ENCODE measurements around the gene SPRR3.
"Not testable (repeated sequence)": the region's sequence is repeated elsewhere in the genome, so short reads cannot be mapped to it uniquely, and the experiment has no call there.

SPRR3 gene

DNA sequence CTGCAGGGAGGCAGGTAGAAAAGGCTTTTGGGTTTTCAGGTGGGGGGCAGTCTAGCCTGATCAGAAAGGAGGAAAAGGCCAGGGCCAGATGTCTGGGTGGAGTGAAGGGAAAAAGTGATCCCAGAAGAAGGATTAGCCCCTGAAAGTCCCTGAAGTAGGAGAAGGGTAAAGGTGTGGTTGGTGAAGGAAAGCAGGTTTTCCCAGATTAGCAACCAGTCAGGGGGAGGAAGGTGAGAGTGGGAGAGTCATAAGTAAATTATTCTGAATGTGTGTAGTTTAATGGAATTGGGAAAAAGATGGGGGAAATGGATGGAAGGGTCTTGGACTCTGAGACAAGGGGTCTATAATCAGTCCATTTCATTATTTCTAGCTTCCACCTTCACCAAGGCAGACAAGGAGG, 18.3 kb upstream of the SPRR3 start:
- DNase-seq (ENCODE audit: low read depth, low spot score) = no peak

DNA sequence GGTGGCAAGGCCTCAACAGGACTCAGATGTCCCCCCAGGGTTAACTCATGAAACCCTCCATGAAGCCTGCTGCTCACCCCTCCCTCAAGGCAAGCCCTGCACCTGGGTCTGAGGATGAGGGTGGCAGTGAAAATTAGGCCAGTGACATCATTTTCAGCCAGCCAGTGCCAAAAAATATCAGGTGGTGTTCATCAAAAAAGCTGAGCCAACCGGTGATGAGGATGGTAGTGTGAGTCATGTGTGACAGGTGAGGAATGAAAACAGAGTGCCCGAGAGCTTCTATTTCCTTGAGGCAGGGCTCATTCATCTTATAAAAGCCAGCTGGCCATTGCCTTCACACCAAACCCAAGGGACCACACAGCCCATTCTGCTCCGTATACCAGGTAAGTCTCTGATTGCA, 17.8 kb upstream of the SPRR3 start, which contains the start of gene SPRR1A:
SPRR1A (plus strand) TSS at position 339 of the 400 bp plus-strand sequence. CDS start 1,150 bp downstream, outside the sequence.
- DNase-seq (ENCODE audit: low read depth, low spot score) = no peak

DNA sequence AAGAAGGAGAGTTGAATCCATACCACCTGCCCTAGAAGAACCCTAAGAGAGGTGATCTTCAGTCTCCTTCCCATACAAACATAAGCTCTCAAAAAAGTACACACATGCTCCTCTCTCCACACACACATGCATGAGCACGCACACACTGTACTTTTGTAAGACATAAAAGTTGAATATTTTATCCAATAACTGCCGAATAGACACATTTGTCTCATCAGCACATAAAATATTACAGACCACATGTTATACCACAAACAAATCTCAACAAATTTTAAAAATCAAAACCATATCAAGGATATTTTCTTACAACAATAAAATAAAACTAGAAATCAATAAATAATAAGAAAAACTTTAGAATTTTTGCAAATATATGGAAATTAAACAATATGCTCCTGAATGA, 15.0 kb upstream of the SPRR3 start:
- no peak for DNase-seq (ENCODE audit: low read depth, low spot score)

DNA sequence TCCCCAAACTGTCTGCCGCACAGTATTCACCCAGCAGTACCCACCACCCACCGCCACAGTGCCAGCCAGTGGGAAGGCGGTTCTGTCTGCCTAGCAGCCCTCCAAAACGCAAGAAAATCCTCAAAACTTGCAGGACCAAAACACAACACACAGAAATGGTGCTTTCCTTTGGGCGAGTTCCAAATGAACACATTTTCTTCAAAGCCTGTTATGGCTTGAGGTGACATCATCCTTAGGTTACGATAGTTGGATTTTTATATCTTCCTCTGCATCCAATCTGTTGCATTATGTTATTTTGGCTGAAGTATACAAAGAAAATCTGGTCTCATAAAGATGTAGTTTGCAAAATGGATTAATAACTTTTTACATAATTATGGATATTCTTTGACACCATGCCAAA, 8.4 kb upstream of the SPRR3 start:
- DNase-seq (ENCODE audit: low read depth, low spot score) = no peak

DNA sequence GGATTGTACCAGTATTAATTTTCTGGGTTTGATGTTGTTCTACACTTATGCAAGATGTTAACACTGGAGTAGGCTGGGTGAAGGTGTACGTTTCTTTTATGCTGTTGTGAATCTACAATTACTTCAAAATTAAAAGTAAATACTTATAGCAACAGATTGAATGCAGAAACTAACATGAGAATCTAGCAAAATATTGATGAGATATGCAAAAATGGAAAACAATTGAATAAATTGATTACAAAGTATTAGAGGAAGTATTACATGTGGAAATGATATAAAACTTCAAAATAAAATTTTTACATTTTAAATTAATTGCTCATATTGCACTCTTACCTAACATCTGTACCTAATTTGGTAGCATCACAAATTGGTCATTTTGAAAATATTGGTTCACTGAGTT, 5.7 kb upstream of the SPRR3 start:
- no peak for DNase-seq (ENCODE audit: low read depth, low spot score)

DNA sequence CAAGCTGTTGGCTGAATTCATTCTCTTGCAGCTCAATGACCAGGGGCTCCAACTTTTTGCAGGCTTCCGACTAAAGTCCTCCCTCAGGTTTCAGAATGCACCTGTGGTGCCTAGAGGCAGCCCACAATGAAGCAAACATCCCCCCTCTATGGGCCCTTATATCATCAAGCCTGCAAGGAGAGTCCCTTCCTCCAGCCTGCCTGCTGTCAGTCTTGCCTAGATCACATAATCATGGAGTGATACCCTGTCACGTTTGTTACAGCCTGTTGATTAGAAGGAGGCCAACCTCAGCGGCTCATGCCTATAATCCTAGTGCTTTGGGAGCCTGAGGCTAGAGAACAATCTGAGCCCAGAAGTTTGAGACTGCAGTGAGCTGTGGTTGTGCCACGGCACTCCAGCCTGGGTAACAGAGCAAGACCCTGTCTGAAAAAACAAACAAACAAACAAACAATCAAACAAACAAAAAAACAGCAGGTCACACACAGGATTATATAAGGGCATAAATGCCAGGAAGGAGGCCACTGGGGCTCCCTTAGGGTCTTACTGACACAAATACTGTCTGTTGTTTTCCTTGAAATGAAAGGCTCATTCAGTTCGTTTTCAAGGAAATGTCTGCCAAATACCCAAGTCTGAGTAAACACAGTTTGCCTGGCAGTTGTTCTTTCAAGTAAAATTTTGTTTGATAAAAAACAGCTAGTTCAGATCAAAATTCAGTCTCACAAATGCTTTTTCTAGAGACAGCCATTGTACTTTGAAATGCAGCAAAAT, 4.7 kb upstream of the SPRR3 start:
- DNase-seq (ENCODE audit: low read depth, low spot score) = no peak

DNA sequence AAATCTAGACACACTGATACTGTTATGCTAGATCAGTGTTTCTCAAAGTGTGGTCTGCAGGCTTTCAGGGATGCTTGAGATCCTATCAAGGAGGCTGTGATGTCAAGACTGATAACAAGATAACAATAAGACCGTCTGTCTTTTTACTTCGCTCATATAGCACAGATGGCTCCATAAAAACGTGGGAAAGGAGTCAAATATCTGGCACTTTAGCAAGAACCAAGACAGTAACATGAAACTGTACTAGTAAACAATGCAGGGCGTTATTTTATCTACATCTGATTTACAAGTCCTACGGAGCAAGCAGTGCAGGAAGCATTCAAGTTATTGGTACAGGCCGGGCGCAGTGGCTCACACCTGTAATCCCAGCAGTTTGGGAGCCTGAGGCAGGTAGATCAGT, 3.6 kb upstream of the SPRR3 start:
- DNase-seq (ENCODE audit: low read depth, low spot score) = no peak

DNA sequence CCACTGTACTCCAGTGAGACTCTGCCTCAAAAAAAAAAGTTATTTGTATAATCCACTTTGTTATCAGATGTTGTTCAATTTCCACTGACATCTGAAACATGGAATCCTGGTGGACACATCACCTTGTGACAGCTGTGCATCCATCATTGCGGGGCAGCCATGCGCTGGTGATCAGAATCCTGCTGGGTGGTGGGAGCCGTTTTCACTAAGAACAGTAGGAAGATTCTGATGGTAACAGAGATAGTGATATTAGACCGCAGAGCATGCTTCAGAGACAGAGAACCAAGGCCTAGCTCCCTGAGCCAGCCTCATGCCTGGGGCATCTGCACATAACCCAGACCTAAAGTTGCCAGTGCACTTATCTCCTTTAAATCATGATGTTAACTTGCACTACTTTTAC, 3.1 kb upstream of the SPRR3 start:
- no peak for DNase-seq (ENCODE audit: low read depth, low spot score)

DNA sequence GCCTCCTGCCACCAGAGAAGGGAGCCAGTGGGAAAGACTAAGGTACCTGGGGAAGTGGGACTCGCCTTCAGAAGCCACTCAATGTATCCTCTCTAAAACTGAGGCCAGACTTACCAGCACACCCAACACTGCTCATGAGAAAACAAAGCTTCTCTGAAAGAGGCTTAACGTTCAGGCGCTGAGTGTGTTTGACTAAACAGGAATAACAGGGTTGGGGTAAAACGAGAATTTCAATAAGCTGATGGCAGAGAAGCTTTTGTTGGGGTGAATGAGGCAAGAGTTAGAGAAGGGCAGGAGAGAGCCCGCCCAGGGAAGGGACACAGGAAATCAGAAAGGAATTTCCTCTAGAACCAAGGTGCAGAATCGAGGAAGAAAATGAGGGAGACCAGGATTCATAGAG, 1.7 kb upstream of the SPRR3 start:
- no peak for DNase-seq (ENCODE audit: low read depth, low spot score)

DNA sequence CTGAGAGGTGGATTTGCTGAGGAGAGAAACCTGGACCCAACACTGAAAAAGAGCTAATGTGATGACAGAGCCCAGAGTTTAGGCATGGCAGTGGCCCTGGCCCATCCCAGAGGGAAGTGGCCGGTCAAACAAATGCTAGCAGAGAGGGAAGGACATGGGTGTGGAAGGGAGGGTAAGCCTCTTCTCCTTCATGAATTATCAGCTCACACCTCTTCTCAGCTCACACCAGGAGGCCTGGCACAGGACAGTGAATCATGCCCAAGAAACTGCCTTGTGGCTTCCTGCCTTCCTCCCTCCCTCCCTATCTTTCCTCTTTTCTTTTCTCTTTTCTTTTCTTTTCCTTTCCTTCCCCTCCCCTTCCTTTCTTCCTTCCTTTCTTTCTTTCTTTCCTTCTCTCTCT, 1.3 kb upstream of the SPRR3 start:
- no peak for DNase-seq (ENCODE audit: low read depth, low spot score)

DNA sequence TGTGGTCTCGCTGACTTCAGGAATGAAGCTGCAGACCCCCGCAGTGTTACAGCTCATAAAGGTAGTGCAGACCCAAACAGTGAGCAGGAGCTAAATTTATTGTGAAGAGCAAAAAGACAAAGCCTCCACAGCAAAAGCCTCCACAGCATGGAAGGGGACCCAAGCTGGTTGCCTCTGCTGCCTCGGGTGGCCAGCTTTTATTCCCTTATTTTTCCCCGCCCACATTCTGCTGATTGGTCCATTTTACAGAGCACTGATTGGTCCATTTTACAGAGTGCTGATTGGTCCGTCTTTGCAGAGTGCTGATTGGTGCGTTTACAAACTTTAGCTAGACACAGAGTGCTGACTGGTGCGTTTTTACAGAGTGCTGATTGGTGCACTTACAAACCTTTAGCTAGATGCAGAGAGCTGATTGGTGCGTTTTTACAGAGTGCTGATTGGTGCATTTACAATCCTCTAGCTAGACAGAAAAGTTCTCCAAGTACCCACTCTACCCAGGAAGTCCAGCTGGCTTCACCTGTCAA, 9.7 kb downstream of the SPRR3 start:
- not testable (repeated sequence) for DNase-seq (ENCODE audit: low read depth, low spot score)

DNA sequence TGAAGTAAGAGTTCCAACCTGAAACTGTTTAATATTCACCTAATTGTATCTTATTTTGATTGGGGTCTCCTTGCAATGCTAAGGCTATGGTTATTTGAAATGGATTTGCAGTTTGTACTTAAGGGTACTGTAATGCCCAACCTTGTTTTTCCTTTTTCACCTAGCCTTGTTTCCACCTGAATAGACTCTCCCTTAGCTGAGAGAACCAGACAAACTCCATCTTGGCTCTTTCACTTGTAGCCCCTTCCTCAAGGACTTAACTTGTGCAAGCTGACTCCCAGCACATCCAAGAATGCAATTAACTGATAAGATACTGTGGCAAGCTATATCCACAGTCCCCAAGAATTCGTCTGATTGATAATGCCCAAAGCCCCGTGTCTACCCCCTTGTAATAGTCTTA, 20.3 kb downstream of the SPRR3 start:
- not testable (repeated sequence) for DNase-seq (ENCODE audit: low read depth, low spot score)

DNA sequence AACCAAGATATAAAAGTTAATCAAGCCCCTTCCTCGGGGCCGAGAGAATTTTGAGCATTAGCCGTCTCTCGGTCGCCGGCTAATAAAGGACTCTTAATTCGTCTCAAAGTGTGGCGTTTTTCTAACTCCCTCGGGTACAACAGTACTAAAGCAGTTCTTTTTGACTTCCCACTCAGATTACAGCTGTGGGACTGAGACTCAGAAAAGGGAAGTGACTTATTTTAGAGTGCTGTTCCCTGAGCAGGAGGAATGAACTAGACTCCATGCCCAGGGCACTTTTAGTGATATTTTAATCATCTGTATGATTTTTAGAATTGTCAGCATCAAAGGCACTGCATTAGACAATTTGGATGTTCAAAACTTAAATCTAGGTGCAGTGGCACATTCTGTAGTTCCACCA, 20.8 kb downstream of the SPRR3 start:
- not testable (repeated sequence) for DNase-seq (ENCODE audit: low read depth, low spot score)

DNA sequence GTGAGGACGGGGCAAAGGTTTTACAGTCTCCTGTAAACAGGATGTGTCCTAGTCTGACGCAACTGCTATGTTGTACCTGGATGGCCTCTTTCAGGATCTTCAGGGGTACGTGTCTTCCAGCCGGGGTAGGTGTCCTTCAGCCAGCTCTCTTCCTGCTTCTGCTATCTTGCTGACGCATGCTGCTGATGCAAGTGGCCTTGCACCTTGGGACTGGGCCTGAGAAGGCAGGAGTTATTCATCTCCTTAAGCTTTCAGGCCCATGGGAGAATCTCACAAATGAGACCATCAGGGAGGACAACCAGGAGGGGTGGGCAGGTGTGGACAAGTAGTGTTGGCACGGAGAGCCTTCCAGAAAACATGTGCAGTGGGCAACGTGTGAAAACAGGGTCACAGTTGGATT, 21.6 kb downstream of the SPRR3 start:
- no peak for DNase-seq (ENCODE audit: low read depth, low spot score)

DNA sequence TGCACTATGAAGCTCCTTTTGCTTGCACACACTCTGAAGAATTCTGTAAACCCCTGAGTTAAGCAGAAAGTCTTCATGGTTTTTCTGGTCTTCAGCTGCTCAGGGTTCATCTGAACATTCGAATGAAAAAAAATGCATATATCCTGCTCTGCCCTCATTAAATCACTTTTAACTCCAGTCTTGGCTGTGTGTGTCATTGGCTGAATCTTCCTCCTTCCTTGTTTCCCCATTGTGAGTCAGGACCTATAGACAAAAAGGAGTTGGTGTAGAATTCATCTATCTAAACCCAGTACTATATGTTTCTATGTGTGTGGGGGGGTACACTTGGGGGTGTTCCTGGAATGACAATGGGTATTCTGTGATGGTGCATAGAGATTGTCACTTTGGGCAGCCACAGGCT, 22.9 kb downstream of the SPRR3 start:
- no peak for DNase-seq (ENCODE audit: low read depth, low spot score)

DNA sequence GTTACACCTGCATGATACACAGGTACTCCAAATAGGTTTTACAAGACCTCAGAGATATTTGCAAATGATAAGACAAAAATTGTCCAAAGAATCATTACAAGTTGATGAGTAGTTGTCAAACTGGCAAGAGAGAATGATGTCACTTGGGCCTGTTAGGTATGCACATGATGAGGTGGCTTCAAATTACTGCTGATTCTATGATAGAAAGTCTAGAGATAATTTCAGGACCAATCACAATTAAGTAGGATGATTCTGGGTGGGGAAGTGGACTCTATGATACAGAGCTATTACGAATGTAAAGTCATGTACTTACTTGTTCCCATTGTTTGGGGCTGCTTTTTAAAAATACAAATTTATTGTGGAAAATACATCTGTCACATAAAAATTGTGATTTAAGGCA, 24.2 kb downstream of the SPRR3 start:
- DNase-seq (ENCODE audit: low read depth, low spot score) = no peak

DNA sequence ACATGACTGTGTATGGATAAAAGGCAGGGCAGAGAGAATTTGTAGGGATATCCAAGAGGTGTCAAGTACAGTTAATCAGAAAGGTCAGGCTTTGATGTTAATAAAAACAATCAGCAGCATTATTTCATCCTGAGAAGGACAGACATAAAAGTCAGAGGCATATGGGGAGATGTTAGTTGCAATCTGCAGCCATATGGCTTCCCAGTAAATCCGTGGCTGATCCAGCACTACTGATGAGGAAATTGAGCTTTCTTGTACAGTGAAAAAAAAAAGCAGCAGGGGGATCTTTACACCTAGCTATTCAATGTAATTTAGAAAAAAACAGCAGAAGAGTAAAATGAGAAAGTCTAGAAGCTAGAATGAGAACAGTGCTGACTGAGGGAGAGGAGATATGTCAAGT, 27.2 kb downstream of the SPRR3 start:
- no peak for DNase-seq (ENCODE audit: low read depth, low spot score)

DNA sequence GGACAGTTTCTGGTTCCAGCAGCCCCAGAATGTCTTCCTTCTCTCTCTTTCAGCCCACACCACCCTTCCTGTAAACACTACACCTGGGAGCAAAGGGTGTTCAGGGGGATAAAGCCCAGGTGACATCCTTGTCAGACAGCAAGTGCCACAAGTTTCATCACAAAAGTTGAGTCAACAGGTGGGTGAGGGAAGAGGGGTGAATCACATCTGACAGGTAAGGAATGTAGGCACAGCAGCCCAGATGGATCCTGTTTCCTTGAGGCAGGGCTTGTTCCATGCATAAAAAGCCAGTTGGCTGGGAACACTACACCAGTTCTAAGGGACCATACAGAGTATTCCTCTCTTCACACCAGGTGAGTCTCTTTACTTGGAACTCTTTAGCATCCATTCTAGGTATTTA, 29.3 kb downstream of the SPRR3 start, which contains the start of gene SPRR1B:
SPRR1B (plus strand) TSS at position 309 of the 400 bp plus-strand sequence. CDS start 1,143 bp downstream, outside the sequence.
- no peak for DNase-seq (ENCODE audit: low read depth, low spot score)

DNA sequence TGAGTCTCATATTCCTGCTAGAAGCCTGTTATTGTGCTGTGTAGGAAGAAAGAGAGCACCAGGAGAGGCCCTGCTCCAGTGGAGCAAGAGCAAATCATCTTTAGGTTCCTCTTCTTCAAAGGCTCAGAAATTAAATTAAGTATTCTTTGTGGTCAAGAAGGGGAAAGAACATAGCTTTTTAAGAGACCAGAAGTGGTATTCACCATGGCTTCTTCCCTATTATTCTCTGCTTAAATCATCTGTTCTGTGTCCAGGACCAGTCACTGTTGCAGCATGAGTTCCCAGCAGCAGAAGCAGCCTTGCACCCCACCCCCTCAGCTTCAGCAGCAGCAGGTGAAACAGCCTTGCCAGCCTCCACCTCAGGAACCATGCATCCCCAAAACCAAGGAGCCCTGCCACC, 30.5 kb downstream of the SPRR3 start:
- no peak for DNase-seq (ENCODE audit: low read depth, low spot score)

DNA sequence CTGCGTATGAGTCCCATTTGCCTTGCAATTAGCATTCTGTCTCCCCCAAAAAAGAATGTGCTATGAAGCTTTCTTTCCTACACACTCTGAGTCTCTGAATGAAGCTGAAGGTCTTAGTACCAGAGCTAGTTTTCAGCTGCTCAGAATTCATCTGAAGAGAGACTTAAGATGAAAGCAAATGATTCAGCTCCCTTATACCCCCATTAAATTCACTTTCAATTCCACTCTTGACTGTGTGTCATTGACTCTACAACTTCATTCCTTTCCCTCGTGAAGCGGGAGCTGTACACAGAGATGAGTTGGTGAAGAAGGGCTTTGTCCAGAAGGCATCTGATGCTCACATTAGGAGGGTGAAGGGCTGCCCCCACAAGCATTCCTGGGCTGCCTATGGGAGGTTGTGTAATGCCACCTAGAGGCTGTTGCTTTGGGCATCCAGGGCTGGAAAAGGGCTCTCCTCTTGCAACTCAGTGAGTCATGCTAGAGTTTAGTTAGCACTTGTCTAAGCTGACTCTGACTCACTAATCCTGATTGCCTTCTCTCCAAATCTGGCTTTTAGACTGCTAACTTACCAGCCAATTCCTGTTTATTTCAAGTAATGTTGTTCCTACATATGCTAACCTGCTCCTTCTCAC, 31.2 kb downstream of the SPRR3 start:
- no peak for DNase-seq (ENCODE audit: low read depth, low spot score)

DNA sequence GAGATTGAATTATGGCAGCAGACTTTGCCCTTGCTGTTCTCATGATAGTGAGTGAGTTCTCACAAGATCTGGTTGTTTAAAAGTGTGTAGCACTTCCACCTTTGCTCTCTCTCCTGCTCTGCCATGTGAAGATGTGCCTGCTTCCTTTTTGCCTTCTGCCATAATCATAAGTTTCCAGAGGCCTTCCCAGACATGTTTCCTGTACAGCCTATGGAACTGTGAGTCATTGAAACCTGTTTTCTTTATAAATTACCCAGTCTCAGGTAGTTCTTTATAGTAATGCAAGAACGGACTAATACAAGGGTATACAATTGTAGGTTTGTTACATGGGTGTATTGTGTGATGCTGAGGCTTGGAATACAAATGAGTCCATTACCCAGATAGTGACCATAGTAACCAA, 33.7 kb downstream of the SPRR3 start:
- no peak for DNase-seq (ENCODE audit: low read depth, low spot score)

DNA sequence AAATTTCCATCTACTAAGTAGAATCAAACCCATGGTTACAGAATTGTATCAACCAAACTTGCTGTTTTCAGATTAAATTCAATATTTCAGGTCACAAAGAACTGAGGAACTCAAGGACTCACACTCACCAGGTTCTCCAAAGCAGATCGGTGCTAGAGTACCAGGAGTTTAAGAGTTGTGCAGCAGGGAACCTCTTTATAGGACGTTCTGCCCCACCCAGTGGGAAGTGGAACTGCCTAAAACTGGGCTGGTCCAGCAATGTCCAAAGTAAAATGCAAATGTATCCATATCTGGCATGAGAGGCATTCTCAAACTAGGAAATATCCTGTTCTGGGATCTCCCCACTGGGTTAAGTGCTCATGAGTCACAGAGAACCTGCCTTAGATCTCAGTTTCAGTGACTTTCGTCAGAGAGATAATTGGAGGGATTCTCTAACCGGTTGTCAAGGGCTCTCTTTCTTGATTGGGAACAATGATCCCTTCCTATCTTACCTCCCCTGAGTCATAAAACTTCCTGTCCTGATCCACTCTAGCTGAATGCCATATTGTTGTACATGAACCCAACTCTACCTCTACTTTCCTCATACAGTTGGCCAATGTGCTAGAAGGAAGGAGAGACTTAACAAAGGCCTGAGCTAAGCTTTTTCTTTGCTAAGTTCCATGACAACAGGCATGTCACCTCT, 39.5 kb downstream of the SPRR3 start, which contains the start of gene SPRR2D:
SPRR2D (minus strand) TSS at position 171 of the 682 bp plus-strand sequence. CDS start 774 bp downstream, outside the sequence.
- no peak for DNase-seq (ENCODE audit: low read depth, low spot score)

All from activated CD4-positive, CD25-positive, alpha-beta regulatory T cell treated with anti-CD3 and anti-CD28 coated beads, Interleukin-2, amount 50 U/mL, for 16 hours (primary cell).